ENCODE data around the gene PIK3C2G. TPM values are rescaled to one million over a fixed set of nuclear protein-coding genes. Genes with fewer than 3 reads are reported as not detected.

Gene PIK3C2G
- total RNA-seq, 1 donor from 2014 or later: 4.6 TPM

GRCh38 chr12:18652596-18652995 is 391.3 kb downstream of the PIK3C2G start:
- Mint-ChIP-seq H3K27me3 (peaks cover 9% of the 10 kb centered on the region), H3K36me3 (peaks cover 3% of the 10 kb centered on the region), H3K4me1 (ENCODE audit: unreplicated experiment) (no peaks in the 10 kb centered on the region), H3K9me3 (no peaks in the 10 kb centered on the region), H3K4me3 (no peak overlapping the region), H3K27ac (no peak overlapping the region)
- TF ChIP-seq CTCF (conservative IDR thresholded peaks at IDR 0.05): no peak
- DNase-seq (ENCODE audit: extremely low spot score, unreplicated experiment): no peak

- no peak for TF ChIP-seq CTCF (conservative IDR thresholded peaks at IDR 0.05)
- Mint-ChIP-seq H3K36me3 (peaks cover 3% of the 10 kb centered on the region), H3K9me3 (no peaks in the 10 kb centered on the region), H3K4me1 (ENCODE audit: unreplicated experiment) (no peaks in the 10 kb centered on the region), H3K27me3 (peaks cover 9% of the 10 kb centered on the region), H3K27ac (no peak overlapping the region), H3K4me3 (no peak overlapping the region)
- DNase-seq (ENCODE audit: extremely low spot score, unreplicated experiment): no peak
Observed at GRCh38 chr12:18653465-18653864, 392.1 kb downstream of the PIK3C2G start.

GRCh38 chr12:18655351-18655750 is 394.0 kb downstream of the PIK3C2G start:
- DNase-seq (ENCODE audit: extremely low spot score, unreplicated experiment): no peak
- H3K4me1 Mint-ChIP-seq (ENCODE audit: unreplicated experiment): no peaks in the 10 kb centered on the region
- no peaks in the 10 kb centered on the region for H3K9me3 Mint-ChIP-seq
- no peak for TF ChIP-seq CTCF (conservative IDR thresholded peaks at IDR 0.05)
- H3K27me3 Mint-ChIP-seq: peaks cover 8% of the 10 kb centered on the region
- peaks cover 3% of the 10 kb centered on the region for H3K36me3 Mint-ChIP-seq
- H3K27ac Mint-ChIP-seq: no peak overlapping the region
- no peak overlapping the region for H3K4me3 Mint-ChIP-seq

- H3K4me3 Mint-ChIP-seq: no peak overlapping the region
- no peak for TF ChIP-seq CTCF (conservative IDR thresholded peaks at IDR 0.05)
- peaks cover 9% of the 10 kb centered on the region for H3K9me3 Mint-ChIP-seq
- peaks cover 12% of the 10 kb centered on the region for H3K27me3 Mint-ChIP-seq
- H3K36me3 Mint-ChIP-seq: peaks cover 7% of the 10 kb centered on the region
- DNase-seq (ENCODE audit: extremely low spot score, unreplicated experiment): no peak
- no peaks in the 10 kb centered on the region for H3K4me1 Mint-ChIP-seq (ENCODE audit: unreplicated experiment)
- no peak overlapping the region for H3K27ac Mint-ChIP-seq
Observed at GRCh38 chr12:18658179-18658578, 396.9 kb downstream of the PIK3C2G start.

GRCh38 chr12:18658829-18659228 is 397.5 kb downstream of the PIK3C2G start:
- Mint-ChIP-seq H3K9me3 (peaks cover 9% of the 10 kb centered on the region), H3K4me3 (no peak overlapping the region), H3K27ac (no peak overlapping the region), H3K27me3 (peaks cover 12% of the 10 kb centered on the region), H3K4me1 (ENCODE audit: unreplicated experiment) (no peaks in the 10 kb centered on the region), H3K36me3 (peaks cover 7% of the 10 kb centered on the region)
- TF ChIP-seq CTCF (conservative IDR thresholded peaks at IDR 0.05): no peak
- DNase-seq (ENCODE audit: extremely low spot score, unreplicated experiment): no peak

GRCh38 chr12:18676141-18676540 is 414.8 kb downstream of the PIK3C2G start:
- Mint-ChIP-seq H3K9me3 (peaks cover 9% of the 10 kb centered on the region), H3K27ac (no peak overlapping the region), H3K4me1 (ENCODE audit: unreplicated experiment) (no peaks in the 10 kb centered on the region), H3K27me3 (peaks cover 6% of the 10 kb centered on the region), H3K4me3 (no peak overlapping the region), H3K36me3 (no peaks in the 10 kb centered on the region)
- no peak for DNase-seq (ENCODE audit: extremely low spot score, unreplicated experiment)
- TF ChIP-seq CTCF (conservative IDR thresholded peaks at IDR 0.05): no peak
